HG02884 (cell line): ENCODE measurements around the gene CHST11.

Experiments used
- ATAC-seq: cut with Tn5 transposase; IDR thresholded peaks from one replicate; pipeline ENCODE4 v1.9.1; 2021; ENCODE audit warnings: mild to moderate bottlenecking, moderate library complexity; ENCODE audit not compliant: unreplicated experiment

CHST11 gene

DNA sequence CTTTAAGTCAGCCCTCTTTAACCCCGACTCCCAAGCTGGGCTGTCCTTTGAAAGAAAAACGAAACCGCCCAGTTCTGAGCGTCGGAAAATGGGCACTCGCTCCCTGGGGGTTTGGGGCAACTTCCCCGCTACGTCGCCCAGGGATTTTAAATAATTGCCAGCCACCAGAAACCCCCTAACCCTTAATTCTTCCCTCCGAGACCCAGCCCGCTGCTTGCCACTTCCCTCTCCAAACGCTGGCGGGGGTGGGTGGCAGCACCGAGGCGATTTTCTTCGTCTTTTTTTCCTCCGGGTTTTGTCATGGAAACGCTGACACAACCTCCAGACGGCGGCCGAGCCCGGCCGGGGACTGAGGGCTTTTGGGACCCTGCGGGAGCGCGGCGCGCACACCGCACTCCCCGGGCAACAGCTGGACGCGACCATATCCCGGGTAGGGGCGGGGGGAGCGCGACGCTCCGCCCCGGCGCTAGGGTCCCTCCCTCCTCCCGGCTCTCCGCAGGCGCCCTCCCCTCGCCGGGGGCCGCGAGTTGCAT, at the start of gene CHST11:
Gene CHST11, plus strand, starts transcription at position 532 of the 533 bp plus-strand sequence.
- ATAC-seq = peak; percentile 71

DNA sequence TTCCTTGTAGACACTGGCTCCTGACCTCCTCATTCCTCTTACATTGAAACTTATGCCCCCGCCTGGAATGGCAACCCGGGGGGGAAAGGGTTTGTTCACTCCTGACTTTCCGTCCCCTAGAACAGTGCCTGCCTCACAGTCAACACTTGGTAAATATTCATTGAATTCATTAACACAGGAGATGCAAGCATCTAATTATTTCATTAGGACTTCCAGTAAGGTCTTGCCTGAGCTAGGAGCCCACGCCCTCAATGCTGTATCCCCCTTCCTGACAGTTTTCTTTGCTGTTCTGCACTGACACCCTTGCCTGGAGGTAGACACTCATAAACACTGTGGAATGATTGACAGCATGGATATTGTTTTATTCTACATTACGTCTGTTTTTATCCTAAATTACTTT, 49.3 kb upstream of the CHST11 start:
- ATAC-seq = no peak

DNA sequence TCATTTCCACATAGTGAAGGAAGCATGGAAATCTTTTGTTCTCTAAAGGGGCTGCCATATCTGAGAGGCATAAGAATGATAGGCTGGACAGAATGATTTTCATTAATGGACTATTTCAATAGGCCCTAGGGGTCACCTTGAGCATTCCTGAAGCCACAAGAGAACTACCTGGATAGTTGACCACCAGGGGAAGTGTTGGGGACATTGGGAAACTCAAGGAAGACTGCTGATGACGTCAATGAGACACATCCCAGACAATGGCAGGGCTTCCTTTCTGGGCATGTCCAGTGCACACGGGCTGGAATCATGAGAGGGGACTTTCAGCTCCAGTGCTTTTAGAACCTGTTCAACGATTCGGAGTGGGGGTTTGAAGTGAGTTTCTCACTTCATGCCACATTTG, 48.8 kb upstream of the CHST11 start:
- ATAC-seq = no peak

DNA sequence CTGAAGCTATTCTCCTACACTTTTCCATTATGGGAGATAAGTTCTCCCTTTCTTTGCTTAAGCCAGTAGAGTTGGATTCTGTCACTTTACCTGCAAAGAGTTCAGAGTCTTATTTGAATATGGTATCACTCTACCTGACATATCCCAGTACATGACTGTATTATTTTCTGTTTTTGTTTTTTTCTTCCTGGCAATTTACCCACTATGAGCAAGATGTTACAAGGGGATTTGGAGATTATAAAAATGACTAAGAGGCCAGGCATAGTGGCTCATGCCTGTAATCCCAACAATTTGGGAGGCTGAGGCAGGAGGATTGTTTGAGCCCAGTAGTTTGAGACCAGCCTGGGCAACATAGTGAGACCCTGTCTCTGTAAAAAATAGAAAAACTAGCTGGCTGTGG, 46.4 kb upstream of the CHST11 start:
- no peak for ATAC-seq

DNA sequence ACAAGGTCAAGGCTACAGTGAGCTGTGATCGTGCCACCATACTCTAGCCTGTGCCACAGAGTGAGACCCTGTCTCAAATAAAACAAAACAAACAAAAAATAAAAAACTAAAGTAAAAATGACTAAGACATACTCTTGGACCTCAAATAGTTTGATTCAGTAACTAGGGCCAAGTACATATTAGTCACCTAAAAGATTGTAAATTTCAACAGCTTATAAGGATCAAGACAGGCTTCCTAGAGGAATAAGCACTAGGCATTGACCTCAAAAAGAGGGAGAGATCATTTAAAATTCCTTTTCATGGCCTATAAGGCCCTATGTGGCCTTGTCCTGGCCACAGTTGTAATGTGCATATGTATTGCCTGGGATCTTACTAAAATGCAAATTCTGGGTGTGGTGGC, 46.0 kb upstream of the CHST11 start:
- no peak for ATAC-seq

DNA sequence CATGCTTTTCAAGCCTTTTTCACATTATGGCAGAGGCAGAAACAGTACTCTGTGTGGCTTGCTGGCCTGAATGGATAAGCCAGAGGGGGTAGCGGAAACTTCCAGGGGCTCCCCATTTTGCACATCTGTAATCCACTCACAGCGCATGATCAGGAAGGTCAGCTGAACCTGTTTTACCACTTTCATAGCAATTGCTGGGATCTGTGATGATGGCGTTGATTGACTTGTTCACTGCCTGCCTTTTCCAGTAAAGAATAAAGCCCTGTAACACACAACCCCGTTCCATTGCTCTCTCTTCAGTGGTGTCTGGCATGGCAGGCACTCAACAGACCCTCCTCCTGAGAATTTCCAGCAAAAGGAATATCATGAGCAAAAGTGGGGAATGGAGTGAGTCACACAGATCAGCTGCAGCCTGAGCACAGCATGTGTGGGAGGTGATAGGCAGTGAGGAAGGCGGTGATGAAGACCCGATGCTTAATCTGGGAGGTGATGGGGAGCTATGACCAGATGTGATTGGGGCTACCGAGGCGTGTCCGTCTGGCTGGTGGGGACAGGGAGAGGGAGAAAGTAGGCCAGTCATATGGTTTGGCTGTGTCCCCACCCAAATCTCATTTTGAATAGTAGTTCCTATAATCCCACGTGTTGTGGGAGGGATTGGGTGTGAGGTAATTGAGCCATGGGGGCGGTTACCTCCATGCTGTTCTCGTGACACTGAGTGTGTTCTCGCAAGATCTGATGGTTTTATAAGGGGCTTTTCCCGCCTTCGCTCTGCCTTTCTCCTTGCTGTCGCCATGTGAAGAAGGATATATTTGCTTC, 44.7 kb upstream of the CHST11 start:
- no peak for ATAC-seq

DNA sequence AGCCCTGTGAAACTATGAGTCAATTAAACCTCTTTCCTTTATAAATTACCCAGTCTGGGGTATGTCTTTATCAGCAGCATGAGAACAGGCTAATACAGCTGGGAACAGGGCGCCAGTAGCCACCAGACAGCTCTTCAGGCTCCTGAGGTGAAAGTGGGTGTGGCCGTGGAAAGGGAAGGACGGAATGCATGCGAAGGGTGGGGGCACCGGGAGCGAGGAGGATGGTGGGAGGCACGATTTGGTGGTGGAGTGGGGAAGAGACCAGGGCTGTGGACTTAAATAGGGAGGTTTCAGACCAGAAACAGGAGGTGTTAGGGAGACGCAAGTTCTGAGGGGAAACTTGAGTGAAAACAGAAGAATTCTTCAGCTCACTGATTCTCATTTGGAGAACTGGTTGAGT, 44.1 kb upstream of the CHST11 start:
- ATAC-seq = no peak

DNA sequence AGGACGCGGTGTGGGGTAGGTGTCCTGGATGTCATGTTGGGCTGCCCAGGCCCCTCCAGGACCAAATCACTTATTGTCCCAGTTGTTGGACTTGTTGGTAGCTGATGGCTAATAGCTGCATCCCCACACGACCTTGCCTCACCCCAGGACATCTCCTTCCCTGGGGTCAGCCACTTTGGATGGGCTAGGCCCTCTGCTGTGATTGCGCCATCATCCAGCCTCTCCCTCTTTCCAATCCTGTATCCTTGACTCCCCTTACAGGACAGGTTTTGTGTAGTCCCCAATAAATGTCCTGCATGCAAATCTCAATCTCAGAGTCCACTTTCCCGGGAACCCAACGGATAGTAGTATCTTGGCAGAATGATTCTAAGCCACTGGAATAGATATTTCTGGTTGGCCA, 43.4 kb upstream of the CHST11 start:
- no peak for ATAC-seq

DNA sequence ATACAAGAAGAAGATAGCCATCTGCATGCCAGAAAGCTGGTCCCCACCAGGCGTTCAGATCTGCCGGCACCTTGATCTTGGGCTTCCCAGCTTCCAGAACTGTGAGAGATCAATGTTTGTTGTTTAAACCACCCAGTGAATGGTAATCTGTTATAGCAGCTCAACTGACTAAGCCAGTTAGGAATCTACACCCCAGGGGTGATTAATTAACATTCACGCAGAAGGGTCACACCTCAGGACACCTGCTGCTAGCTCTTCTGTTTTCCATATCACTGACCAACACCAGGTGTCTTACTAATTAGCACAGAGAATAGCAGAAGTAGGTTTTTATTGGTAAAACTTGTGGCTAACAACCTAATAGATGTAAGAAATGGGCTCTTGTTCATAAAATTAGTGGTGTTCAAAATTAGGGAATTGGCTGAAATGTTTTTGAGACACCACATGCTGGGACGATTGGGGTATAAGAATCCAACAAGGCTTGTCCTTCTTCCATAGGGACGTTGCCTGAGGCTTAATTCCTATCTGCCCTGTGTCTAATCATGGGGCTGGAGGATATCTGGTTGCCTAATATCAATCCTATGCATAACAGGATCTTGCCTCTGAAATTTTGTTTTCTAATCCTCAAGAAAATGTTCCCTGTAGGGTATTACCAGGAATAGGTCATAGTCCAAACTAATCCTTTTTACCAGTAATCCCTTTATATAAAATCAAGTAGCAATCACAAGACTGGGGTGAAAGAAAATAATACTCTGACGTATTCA, 42.0 kb upstream of the CHST11 start:
- no peak for ATAC-seq

DNA sequence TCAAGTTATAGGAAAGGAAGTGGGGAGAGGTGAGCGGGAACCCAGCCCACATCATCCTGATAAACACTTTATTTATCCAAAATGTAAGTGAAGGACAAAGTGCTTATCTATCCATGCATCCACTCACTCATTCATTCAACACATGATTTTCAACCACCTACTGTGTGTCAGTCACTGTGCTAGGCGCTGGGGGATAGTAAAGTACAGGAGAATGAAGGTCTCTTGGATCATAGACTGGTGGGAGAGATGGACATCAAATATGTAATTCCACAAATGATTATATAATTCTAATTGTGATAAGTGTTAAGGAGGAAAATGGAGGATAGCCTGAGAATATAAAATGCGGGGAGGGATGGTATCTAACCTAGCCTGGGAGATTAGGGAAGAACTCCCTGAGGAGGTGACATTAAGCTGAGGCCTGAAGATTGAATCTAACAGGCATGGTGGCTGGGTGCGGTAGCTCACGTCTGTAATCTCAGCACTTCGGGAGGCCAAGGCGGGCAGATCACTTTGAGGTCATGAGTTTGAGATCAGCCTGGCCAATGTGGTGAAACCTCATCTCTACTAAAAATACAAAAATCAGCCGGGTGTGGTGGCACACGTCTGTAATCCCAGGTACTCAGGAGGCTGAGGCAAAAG, 41.3 kb upstream of the CHST11 start:
- ATAC-seq = no peak

DNA sequence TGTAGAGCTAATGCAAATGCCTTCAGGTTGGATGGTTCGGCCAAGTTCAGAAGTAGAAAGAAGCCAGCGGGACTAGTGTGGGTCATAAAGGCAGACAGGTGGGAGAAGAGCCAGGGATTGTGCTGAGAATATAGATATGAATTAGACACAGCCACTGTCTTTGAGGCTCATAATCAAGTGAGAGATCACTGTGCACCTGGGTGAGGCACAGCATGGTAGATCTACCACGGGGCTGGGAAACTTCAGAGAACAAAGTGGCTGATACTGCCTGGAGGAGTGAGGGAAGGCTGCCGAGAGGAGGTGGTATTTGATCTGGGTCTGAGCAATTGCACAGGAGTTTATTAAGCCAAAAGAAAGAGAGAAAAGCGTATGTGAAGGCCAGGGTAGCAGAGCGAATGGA, 40.6 kb upstream of the CHST11 start:
- no peak for ATAC-seq

DNA sequence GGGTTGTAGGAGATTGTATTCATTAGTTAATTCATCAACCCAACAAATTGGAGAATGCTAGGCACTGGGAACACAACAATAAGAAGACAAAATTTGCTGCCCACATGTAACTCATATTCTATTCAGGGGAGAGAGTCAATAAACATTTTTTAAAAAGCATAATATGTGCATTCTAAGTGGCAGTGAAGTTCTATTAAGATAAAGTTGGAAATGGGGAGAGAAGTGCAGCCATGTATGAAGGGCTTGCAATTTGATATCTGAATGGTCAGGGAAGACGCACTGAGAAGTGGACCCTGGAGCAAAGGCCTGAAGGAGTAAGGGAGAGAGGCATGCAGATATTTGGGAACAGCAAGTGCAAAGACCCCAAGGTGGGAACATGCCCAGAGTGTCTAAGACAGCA, 40.2 kb upstream of the CHST11 start:
- no peak for ATAC-seq

DNA sequence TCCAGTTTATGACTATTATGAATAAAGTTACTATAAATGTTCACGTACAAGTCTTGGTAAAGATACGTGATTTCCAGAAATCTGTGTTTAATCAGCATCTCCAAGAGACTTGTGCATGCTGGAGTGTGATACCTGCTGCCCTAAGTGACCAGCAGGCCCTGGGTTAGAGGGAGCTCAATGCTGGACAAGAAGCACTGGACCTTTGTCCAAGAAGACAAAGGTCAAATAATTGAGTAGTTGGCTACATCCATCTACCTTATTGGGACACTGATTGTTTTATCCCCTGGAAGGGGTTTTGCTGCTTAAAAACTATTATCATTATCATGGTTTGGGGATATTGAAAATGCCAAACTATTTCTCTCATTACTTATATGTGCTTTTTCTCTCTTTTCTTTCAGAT, 37.0 kb upstream of the CHST11 start:
- no peak for ATAC-seq

DNA sequence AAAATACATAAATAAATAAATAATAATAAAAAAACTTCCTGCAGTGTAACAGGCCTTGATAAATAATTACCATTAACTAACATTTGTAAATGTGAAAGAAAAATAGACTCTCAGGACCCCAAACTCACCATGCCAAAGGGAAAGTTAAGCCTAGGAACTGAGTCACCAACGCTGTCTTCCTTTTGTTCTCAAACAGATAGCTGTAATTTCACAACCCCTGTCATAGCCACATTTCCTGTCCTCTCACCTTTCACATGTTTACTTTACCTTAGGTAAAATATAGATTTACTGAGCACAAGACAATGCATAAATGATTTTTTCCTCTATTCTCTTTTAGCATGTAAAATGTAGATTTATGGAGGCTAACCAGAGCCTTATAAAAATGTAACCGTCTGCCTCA, 35.9 kb upstream of the CHST11 start:
- no peak for ATAC-seq

DNA sequence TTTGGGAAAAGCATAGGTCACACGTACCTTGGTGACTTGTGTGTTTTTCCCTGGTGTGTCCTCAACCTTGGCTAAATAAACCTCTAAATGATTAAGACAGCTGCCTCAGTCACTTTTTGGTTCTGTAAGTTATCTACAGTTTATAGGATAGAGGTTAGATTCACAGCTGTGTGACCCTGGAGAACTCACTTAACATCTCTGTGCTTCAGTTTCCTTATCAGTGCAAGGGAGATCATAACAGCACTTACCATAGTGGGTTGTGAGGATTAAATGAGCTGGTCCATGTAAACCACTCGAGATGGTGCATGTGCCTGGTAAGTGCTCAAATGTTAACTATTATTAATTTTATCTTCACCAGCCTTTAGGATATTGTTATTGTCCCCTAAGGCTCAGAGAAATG, 35.4 kb upstream of the CHST11 start:
- no peak for ATAC-seq

DNA sequence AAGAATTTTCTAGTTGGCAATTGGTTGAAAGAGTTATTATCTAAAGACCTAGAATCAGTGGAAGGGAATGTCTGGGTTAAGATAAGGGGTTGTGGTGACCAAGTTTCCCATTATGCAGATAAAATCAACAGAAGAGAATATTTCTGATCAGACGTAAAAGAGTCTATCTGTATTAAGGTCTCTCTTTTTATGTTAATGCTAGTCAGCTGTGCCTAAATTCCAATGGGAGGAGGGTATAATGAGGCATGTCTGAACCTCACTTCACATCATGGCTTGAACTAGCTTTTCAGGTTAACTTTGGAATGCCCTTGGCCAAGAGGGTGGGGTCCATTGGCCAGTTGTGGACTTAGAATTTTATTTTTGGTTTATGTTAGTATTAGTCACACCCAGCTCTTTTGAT, 34.3 kb upstream of the CHST11 start:
- ATAC-seq = no peak

DNA sequence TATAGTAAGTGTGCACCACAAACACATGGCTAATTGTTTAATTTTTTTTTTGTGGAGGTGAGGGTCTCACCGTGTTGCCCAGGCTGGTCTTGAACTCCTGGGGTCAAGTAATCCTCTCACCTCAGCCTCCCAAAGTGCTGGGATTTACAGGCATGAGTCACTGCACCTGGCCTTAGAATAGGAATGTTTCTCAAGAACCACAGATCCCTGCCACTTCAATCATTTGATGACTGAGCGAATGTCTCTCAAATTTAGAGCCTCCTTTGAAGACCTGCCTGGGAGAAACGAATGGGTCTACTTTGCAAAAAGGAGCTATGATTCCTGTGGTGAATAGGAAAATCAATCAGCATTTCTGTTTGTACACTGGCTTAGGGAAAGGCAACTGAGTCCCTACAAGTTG, 33.5 kb upstream of the CHST11 start:
- no peak for ATAC-seq

DNA sequence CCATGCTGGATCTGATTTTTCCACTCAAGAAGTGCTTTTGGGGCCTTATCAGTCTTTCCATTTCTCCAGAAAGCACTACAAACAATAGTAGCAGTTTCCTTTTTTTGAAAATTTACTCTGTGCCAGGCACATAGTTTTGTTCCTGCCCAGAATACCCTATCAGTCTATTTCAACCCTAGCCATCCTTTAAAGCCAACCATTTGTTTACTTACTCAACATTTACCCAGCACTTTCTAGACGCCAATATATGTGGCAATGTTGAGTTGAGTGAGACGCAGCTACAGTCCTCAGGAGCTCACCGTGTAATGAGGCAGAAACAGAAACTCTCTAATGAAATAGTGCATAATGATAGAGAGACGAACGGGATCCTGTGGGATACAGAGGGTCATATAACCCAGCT, 32.9 kb upstream of the CHST11 start:
- no peak for ATAC-seq

DNA sequence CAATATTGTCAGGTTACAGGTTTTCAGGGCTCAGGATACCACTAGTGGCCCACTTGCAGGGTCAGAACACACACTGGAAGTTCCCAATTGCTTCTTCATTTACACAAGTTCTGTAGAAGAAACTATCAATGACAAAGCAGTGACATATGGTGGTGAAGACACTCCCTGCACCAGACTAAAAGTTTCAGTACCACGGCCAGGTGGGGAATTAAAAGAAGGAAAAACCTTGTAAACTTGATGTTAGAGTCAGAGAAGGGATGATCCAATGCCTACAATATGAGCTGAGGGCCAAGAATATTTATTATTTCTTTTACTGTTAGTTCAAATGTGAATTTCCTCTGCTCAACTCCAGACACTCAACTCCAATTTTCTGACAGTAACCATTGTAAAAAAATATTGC, 31.8 kb upstream of the CHST11 start:
- no peak for ATAC-seq

DNA sequence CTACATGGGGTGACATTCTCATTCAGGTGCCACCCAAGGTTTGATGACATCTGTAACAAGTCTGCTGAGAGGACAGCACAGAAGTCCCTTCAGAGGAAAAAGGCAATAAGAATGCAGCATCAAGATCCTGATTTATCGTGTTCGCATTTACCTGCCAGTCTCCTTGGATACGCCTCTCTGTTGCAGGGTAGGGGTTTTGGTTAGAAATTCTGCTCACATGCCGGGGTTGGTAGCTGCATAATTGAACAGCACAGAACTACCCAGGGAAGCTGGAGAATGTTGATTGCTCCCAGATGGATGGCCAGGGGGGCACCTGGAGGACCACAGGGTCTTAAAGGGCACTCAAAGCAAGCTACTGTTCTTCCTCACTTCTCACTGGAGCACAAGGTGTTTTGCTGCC, 31.1 kb upstream of the CHST11 start:
- no peak for ATAC-seq

DNA sequence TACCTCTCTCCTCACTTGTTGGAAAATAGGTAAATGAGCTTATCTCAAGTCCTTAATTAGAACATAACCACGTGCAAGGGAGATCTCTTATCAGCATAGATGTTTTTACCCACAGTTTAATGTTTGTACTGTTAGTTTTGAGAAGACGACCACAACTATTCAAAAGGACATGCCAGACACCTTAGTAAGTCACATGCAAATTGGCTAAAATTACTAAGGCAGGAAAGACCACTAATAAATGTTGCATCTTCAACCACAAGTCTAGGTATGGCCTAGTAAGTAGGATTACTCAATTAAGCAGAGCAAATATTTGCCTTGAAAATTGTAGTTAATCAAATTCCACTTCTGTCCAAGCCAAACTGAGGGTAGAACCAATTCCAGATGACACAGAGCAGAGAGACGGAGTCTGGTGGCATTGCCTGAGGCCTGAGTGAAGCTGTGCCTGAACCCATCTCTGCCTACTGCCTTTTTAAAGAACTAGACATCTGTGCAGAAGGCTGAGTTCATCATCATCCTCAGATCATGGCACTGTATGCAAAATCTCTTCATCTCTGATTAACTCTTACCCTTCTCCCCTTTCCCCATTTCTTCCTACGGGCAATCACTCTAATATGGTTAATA, 29.7 kb upstream of the CHST11 start:
- ATAC-seq = no peak
